KMS-11 (cell line): ENCODE results near the gene CDC42BPB.

Experiments
- H2AFZ ChIP-seq: fragments of 200-600 bp; sonication (generic); 2 replicates; pipeline ENCODE4 v1.6.1; 2016; ENCODE audit warnings: antibody characterized with exemption, mixed run types, low read depth
- H3K27ac ChIP-seq: fragments of 200-600 bp; sonication (generic); 2 replicates; pipeline ENCODE4 v1.6.1; 2016; ENCODE audit warnings: mild to moderate bottlenecking, mixed run types
- H3K27me3 ChIP-seq: fragments of 200-600 bp; sonication (generic); 2 replicates; pipeline ENCODE4 v1.6.1; 2017; ENCODE audit warnings: mild to moderate bottlenecking, low read depth, mixed run types, moderate library complexity; ENCODE audit not compliant: insufficient read depth
- H3K36me3 ChIP-seq: fragments of 200-600 bp; sonication (generic); 2 replicates; pipeline ENCODE4 v1.6.1; 2017; ENCODE audit warnings: mild to moderate bottlenecking, mixed run types; ENCODE audit not compliant: insufficient read depth
- H3K4me1 ChIP-seq: fragments of 200-600 bp; sonication (generic); 2 replicates; pipeline ENCODE4 v1.6.1; 2016; ENCODE audit warnings: mild to moderate bottlenecking, low read depth, mixed run types; ENCODE audit not compliant: poor library complexity, severe bottlenecking
- H3K4me2 ChIP-seq: fragments of 200-600 bp; sonication (generic); 2 replicates; pipeline ENCODE4 v1.7.0; 2016; ENCODE audit warnings: mild to moderate bottlenecking, mixed run types
- H3K4me3 ChIP-seq: fragments of 200-600 bp; sonication (generic); IDR thresholded peaks from 2 replicates; pipeline ENCODE4 v1.6.1; 2017; ENCODE audit warnings: low read depth, low read length, mixed read lengths; ENCODE audit not compliant: insufficient read depth
- H3K79me2 ChIP-seq: fragments of 200-600 bp; sonication (generic); 2 replicates; pipeline ENCODE4 v1.6.1; 2016; ENCODE audit warnings: low read depth, mixed run types; ENCODE audit not compliant: insufficient read depth
- H3K9ac ChIP-seq: fragments of 200-600 bp; sonication (generic); 2 replicates; pipeline ENCODE4 v1.6.1; 2016; ENCODE audit warnings: mild to moderate bottlenecking, mixed run types
- H4K20me1 ChIP-seq: fragments of 200-600 bp; sonication (generic); 2 replicates; pipeline ENCODE4 v1.6.1; 2016; ENCODE audit warnings: mild to moderate bottlenecking, mixed run types; ENCODE audit not compliant: insufficient read depth
- CTCF ChIP-seq: fragments of 200-600 bp; sonication (generic); conservative IDR thresholded peaks from 2 replicates; pipeline ENCODE4 v1.6.1; 2017; ENCODE audit warnings: low read depth, mild to moderate bottlenecking, antibody characterized with exemption, low read length, moderate library complexity, mixed read lengths

Gene CDC42BPB

GRCh38 chr14:103041464-103041863, 15.9 kb downstream of the CDC42BPB start:
- Histone ChIP-seq H3K79me2 (no peaks in the 10 kb centered on the region), H3K27me3 (no peaks in the 10 kb centered on the region)

GRCh38 chr14:103033681-103034096, 23.7 kb downstream of the CDC42BPB start:
- Histone ChIP-seq H3K4me1 (no peaks in the 10 kb centered on the region), H3K9ac (no peak overlapping the region), H3K27ac (no peak overlapping the region), H2AFZ (no peak overlapping the region), H3K4me3 (no peak overlapping the region), H3K4me2 (no peak overlapping the region), H3K27me3 (no peaks in the 10 kb centered on the region), H3K79me2 (no peaks in the 10 kb centered on the region), H4K20me1 (0 out of 2 replicates have a peak, but pooled peaks cover 4% of the 10 kb centered on the region), H3K36me3 (no peaks in the 10 kb centered on the region)
- TF ChIP-seq CTCF: no peak

More at GRCh38 chr14:103041464-103041863, 15.9 kb downstream of the CDC42BPB start:
- no peak overlapping the region for H3K4me3 ChIP-seq
- no peaks in the 10 kb centered on the region for H4K20me1 ChIP-seq
- no peaks in the 10 kb centered on the region for H3K4me1 ChIP-seq
- no peaks in the 10 kb centered on the region for H3K36me3 ChIP-seq
- H2AFZ ChIP-seq: no peak overlapping the region
- H3K27ac ChIP-seq: no peak overlapping the region
- H3K4me2 ChIP-seq: no peak overlapping the region
- no peak for TF ChIP-seq CTCF
- H3K9ac ChIP-seq: no peak overlapping the region

GRCh38 chr14:103031956-103032355, 25.4 kb downstream of the CDC42BPB start:
- H4K20me1 ChIP-seq: 0 out of 2 replicates have a peak, but pooled peaks cover 4% of the 10 kb centered on the region
- no peak overlapping the region for H3K4me3 ChIP-seq
- H3K9ac ChIP-seq: no peak overlapping the region
- no peak overlapping the region for H3K27ac ChIP-seq
- no peaks in the 10 kb centered on the region for H3K36me3 ChIP-seq
- H3K79me2 ChIP-seq: no peaks in the 10 kb centered on the region
- no peak overlapping the region for H2AFZ ChIP-seq
- no peaks in the 10 kb centered on the region for H3K4me1 ChIP-seq
- no peaks in the 10 kb centered on the region for H3K27me3 ChIP-seq
- TF ChIP-seq CTCF: no peak
- H3K4me2 ChIP-seq: no peak overlapping the region

- 0 out of 2 replicates have a peak, but pooled peaks cover 4% of the 10 kb centered on the region for H4K20me1 ChIP-seq
- H3K4me3 ChIP-seq: no peak overlapping the region
- H3K4me1 ChIP-seq: no peaks in the 10 kb centered on the region
- no peaks in the 10 kb centered on the region for H3K79me2 ChIP-seq
- H3K4me2 ChIP-seq: no peak overlapping the region
- no peak overlapping the region for H3K9ac ChIP-seq
- no peak for TF ChIP-seq CTCF
- H3K36me3 ChIP-seq: no peaks in the 10 kb centered on the region
- no peaks in the 10 kb centered on the region for H3K27me3 ChIP-seq
- H2AFZ ChIP-seq: no peak overlapping the region
- no peak overlapping the region for H3K27ac ChIP-seq
Measured at GRCh38 chr14:103031566-103031911, 25.8 kb downstream of the CDC42BPB start.
